HepG2 (cell line): ENCODE measurements around the gene ZNF764.

Source experiments
- ATAD3A ChIP-seq: sonication (generic); formaldehyde crosslinking; IDR thresholded peaks from 2 replicates; pipeline ENCODE4 v1.4.0; 2020; ENCODE audit warnings: missing genetic modification reagents
- FIP1L1 ChIP-seq: fragments of 200-400 bp; formaldehyde crosslinking; IDR thresholded peaks from 2 replicates; pipeline ENCODE4 v1.6.1; 2018; ENCODE audit warnings: low read depth, mild to moderate bottlenecking, low read length, moderate library complexity, borderline replicate concordance; ENCODE audit not compliant: insufficient read depth
- FOXJ3 ChIP-seq: sonication (generic); formaldehyde crosslinking; IDR thresholded peaks from 2 replicates; pipeline ENCODE4 v1.4.0; 2020; ENCODE audit warnings: missing genetic modification reagents, mild to moderate bottlenecking, borderline replicate concordance
- KDM1A ChIP-seq: IDR thresholded peaks from 2 replicates; pipeline ENCODE4 v1.6.1; 2016; ENCODE audit warnings: missing compliant biosample characterization
- ZMYM2 ChIP-seq: sonication (generic); formaldehyde crosslinking; IDR thresholded peaks from 2 replicates; pipeline ENCODE4 v1.8.0; 2022; ENCODE audit warnings: mild to moderate bottlenecking, missing genetic modification reagents
- ZNF484 ChIP-seq: sonication (generic); formaldehyde crosslinking; IDR thresholded peaks from 2 replicates; pipeline ENCODE4 v1.5.1; 2020; ENCODE audit warnings: mild to moderate bottlenecking, low read depth, missing genetic modification reagents, borderline replicate concordance
- ZNF549 ChIP-seq: sonication (generic); formaldehyde crosslinking; IDR thresholded peaks from 2 replicates; pipeline ENCODE4 v1.5.0; 2020; ENCODE audit warnings: missing genetic modification reagents
- TF ChIP-seq, protein P1 (sequence below): sonication (generic); formaldehyde crosslinking; IDR thresholded peaks from 2 replicates; pipeline ENCODE4 v1.4.0; 2020; ENCODE audit warnings: missing genetic modification reagents
- TF ChIP-seq, protein P2 (sequence below): sonication (generic); formaldehyde crosslinking; IDR thresholded peaks from 2 replicates; pipeline ENCODE4 v1.5.0; 2020; ENCODE audit warnings: mild to moderate bottlenecking, missing genetic modification reagents, moderate library complexity

DNA sequence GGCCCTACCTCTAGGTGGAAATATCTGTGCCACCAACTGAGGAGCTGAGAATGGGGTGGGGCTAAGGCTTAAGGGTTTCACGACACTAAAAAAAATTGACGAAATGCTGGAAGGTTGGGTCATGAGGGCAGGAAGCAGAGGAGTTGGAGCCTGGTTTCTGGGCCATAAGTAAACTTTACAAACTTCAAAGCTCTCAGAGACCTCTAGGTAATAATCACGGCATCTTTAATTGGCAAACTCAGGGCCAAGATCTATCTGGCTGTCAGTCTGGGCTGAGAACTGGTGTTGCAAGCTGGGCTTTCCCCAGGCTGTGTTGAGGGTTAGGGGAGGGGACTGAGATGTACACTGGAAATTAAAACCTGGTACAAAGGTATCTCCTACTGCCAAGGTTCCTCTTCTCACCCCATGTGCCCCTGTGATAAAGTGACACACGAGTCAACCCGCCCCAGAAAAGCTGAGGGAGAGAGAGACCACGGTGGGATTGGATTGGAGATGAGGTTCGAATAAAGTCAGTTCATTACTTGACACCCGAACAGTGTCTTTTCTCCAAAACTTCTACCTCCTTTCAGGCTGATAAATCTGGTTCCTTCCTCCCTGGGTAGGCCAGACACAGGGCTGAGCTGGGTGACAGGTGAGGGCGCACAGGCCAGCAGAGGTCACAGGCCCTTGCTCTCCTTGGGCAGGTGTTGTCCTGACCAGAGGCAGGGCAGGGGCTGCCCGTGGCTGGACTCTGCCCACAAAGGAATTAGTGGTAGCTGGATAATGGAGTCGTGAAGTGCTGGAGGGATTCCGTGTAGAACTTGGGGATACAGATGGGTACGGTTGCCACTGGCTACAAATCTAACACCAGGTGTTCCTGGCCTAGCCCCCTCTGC is 27.8 kb downstream of the ZNF764 start:
- no peak for TF ChIP-seq ZMYM2
- TF ChIP-seq ATAD3A (CRISPR knock-in tag): no peak
- TF ChIP-seq FOXJ3: no peak
- no peak for TF ChIP-seq KDM1A
- no peak for TF ChIP-seq FIP1L1
- TF ChIP-seq, protein P1, sequence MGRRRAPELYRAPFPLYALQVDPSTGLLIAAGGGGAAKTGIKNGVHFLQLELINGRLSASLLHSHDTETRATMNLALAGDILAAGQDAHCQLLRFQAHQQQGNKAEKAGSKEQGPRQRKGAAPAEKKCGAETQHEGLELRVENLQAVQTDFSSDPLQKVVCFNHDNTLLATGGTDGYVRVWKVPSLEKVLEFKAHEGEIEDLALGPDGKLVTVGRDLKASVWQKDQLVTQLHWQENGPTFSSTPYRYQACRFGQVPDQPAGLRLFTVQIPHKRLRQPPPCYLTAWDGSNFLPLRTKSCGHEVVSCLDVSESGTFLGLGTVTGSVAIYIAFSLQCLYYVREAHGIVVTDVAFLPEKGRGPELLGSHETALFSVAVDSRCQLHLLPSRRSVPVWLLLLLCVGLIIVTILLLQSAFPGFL (CRISPR knock-in tag): no peak
- no peak for TF ChIP-seq ZNF484 (CRISPR knock-in tag)
- no peak for TF ChIP-seq ZNF549 (CRISPR knock-in tag)
- TF ChIP-seq, protein P2, sequence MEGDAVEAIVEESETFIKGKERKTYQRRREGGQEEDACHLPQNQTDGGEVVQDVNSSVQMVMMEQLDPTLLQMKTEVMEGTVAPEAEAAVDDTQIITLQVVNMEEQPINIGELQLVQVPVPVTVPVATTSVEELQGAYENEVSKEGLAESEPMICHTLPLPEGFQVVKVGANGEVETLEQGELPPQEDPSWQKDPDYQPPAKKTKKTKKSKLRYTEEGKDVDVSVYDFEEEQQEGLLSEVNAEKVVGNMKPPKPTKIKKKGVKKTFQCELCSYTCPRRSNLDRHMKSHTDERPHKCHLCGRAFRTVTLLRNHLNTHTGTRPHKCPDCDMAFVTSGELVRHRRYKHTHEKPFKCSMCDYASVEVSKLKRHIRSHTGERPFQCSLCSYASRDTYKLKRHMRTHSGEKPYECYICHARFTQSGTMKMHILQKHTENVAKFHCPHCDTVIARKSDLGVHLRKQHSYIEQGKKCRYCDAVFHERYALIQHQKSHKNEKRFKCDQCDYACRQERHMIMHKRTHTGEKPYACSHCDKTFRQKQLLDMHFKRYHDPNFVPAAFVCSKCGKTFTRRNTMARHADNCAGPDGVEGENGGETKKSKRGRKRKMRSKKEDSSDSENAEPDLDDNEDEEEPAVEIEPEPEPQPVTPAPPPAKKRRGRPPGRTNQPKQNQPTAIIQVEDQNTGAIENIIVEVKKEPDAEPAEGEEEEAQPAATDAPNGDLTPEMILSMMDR (CRISPR knock-in tag): no peak
